HEK293T (cell line): ENCODE results near the gene CRX.

Experiments used
- BHLHE40 ChIP-seq: fragments of 450-650 bp; IDR thresholded peaks from 2 replicates; pipeline ENCODE4 v1.6.1; 2016; ENCODE audit warnings: mild to moderate bottlenecking, moderate library complexity, borderline replicate concordance
- CTBP1 ChIP-seq: fragments of 450-650 bp; IDR thresholded peaks from 2 replicates; pipeline ENCODE4 v1.6.1; 2016; ENCODE audit warnings: borderline replicate concordance
- FOXA1 ChIP-seq: fragments of 450-650 bp; IDR thresholded peaks from 2 replicates; pipeline ENCODE4 v1.6.1; 2016; ENCODE audit warnings: mild to moderate bottlenecking
- FOXK2 ChIP-seq: fragments of 450-650 bp; IDR thresholded peaks from 2 replicates; pipeline ENCODE4 v1.6.1; 2016; ENCODE audit warnings: mild to moderate bottlenecking
- FOXM1 ChIP-seq: fragments of 450-650 bp; IDR thresholded peaks from 2 replicates; pipeline ENCODE4 v1.6.1; 2017; ENCODE audit warnings: mild to moderate bottlenecking, borderline replicate concordance
- LEF1 ChIP-seq: fragments of 450-650 bp; IDR thresholded peaks from 2 replicates; pipeline ENCODE4 v1.6.1; 2017; ENCODE audit warnings: mild to moderate bottlenecking, borderline replicate concordance
- SP1 ChIP-seq: fragments of 450-650 bp; IDR thresholded peaks from 2 replicates; pipeline ENCODE4 v1.6.1; 2017
- SUZ12 ChIP-seq: fragments of 450-650 bp; IDR thresholded peaks from 2 replicates; pipeline ENCODE4 v1.6.1; 2016; ENCODE audit warnings: mild to moderate bottlenecking
- TARDBP ChIP-seq: fragments of 450-650 bp; IDR thresholded peaks from 2 replicates; pipeline ENCODE4 v1.6.1; 2016

DNA sequence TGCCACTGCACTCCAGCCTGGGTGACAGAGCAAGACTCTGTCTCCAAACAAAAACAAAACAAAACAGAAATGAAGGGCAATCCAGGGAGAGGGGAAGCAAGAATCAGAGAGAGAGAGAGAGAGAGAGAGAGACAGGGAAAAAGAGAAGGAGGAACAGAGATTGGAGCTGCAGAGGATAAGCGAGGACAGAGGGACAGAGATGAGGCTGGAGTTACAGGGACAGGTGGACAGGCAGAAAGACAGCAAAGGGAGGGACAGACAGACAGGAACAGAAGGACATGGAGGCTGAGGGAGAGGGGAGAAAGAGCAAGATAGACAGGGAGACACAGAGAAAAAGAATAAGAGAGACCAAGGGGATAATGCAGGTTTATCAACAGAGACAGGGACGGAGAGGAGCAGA, 1.3 kb upstream of the CRX start:
- no peak for TF ChIP-seq FOXK2
- no peak for TF ChIP-seq LEF1
- no peak for TF ChIP-seq BHLHE40
- no peak for TF ChIP-seq FOXM1
- no peak for TF ChIP-seq SP1
- TF ChIP-seq CTBP1 = no peak
- no peak for TF ChIP-seq TARDBP
- no peak for TF ChIP-seq FOXA1
- no peak for TF ChIP-seq SUZ12
